ENCODE data around the gene CDC20B.
"Not testable (repeated sequence)": the region's sequence is repeated elsewhere in the genome, so short reads cannot be mapped to it uniquely, and the experiment has no call there.

CDC20B gene

GRCh38 chr5:55101556-55102276, 71.3 kb downstream of the CDC20B start:
- no peak for DNase-seq

GRCh38 chr5:55101148-55101547, 71.8 kb downstream of the CDC20B start:
- not testable (repeated sequence) for DNase-seq

GRCh38 chr5:55096861-55097260, 76.1 kb downstream of the CDC20B start:
- no peak for DNase-seq

GRCh38 chr5:55096182-55096581, 76.8 kb downstream of the CDC20B start:
- no peak for DNase-seq

- DNase-seq = not testable (repeated sequence)
Measured at GRCh38 chr5:55091011-55091410, 82.0 kb downstream of the CDC20B start.

- DNase-seq = not testable (repeated sequence)
Measured at GRCh38 chr5:55089301-55089700, 83.7 kb downstream of the CDC20B start.

GRCh38 chr5:55081541-55081940, 91.4 kb downstream of the CDC20B start:
- no peak for DNase-seq

- DNase-seq = no peak
Measured at GRCh38 chr5:55073211-55073610, 99.8 kb downstream of the CDC20B start.

GRCh38 chr5:55072666-55073065, 100.3 kb downstream of the CDC20B start:
- DNase-seq = no peak

GRCh38 chr5:55071413-55071812, 101.6 kb downstream of the CDC20B start:
- DNase-seq = no peak

GRCh38 chr5:55070968-55071367, 102.0 kb downstream of the CDC20B start:
- DNase-seq = no peak

- DNase-seq = no peak
Measured at GRCh38 chr5:55066277-55066676, 106.7 kb downstream of the CDC20B start.

- DNase-seq = no peak
Measured at GRCh38 chr5:55064523-55064922, 108.5 kb downstream of the CDC20B start.

- DNase-seq = no peak
Measured at GRCh38 chr5:55063899-55064298, 109.1 kb downstream of the CDC20B start.

GRCh38 chr5:55063220-55063863, 109.6 kb downstream of the CDC20B start:
- no peak for DNase-seq

All from NCI-H446 treated with DMSO at 0.1 percent for 48 hours (cell line).